ENCODE results near the gene ENDOD1.
A peak's percentile ranks its signal among the peaks of the same experiment; 100 is the strongest.

ENDOD1 gene

GRCh38 chr11:95144313-95145235 is 54.9 kb downstream of the ENDOD1 start:
- DNase-seq = no peak

DNA sequence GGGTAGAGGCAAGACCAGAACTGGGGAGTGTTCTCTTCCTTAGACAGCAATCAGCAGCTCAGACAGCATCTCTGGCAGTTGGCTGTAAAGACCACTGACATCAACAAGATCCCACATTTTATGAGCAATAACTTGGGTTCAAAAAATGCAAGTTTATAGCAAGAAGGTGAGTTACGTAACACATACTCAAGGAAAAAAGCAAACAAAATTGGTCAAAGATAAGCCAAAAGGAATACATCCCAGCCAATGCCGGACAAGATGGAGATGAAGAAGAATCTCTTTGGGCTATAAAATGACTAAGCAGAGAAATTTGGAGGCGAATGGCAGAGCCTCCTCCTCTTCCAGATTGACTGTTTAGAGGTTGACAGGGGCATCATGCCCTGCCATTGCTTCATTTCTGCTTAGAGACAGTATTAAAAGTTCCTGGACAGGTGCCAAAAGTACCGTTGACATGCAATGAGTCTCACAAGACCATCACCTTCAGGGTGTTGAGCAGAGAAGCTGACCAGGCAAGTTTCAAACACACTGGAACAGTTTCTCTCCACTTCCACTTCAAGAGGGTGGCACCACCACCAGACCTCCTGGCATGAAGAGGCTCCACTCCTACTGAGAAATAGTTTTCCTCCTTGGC is 55.9 kb downstream of the ENDOD1 start:
- no peak for DNase-seq

- DNase-seq = no peak
Observed at GRCh38 chr11:95147364-95147905, 57.8 kb downstream of the ENDOD1 start.

- peak; percentile 44 for DNase-seq
Observed at GRCh38 chr11:95148406-95148805, 58.8 kb downstream of the ENDOD1 start.

GRCh38 chr11:95148938-95149337 is 59.3 kb downstream of the ENDOD1 start:
- DNase-seq = no peak

GRCh38 chr11:95149651-95150364 is 60.2 kb downstream of the ENDOD1 start:
- DNase-seq = no peak

GRCh38 chr11:95150956-95151684 is 61.5 kb downstream of the ENDOD1 start:
- DNase-seq = peak; percentile 89

GRCh38 chr11:95152876-95153856 is 63.5 kb downstream of the ENDOD1 start:
- DNase-seq = no peak

- no peak for DNase-seq
Observed at GRCh38 chr11:95153857-95154246, 64.2 kb downstream of the ENDOD1 start.

DNA sequence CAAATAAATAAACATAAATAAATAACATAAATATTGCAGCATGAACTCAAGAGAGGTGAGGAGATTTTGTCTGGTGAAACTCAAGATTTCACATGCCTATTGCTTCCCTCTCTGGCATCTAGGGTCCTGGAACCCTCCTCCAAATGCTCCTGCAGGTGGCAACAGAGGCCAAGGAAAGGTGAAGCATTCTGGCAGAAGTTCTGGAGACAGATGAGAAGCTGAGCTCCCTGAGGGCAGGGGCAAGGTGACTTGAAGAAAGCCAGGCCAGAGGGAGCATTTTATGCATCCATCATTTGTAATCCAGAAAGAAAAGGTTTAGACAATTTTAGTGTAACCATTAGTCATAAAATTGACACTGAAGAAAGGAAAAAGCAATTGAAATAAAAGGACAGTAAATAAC is 64.9 kb downstream of the ENDOD1 start:
- peak; percentile 77 for DNase-seq

- DNase-seq = no peak
Observed at GRCh38 chr11:95155385-95155784, 65.7 kb downstream of the ENDOD1 start.

GRCh38 chr11:95156133-95156721 is 66.6 kb downstream of the ENDOD1 start:
- DNase-seq = no peak

- DNase-seq = no peak
Observed at GRCh38 chr11:95156916-95157541, 67.4 kb downstream of the ENDOD1 start.

DNA sequence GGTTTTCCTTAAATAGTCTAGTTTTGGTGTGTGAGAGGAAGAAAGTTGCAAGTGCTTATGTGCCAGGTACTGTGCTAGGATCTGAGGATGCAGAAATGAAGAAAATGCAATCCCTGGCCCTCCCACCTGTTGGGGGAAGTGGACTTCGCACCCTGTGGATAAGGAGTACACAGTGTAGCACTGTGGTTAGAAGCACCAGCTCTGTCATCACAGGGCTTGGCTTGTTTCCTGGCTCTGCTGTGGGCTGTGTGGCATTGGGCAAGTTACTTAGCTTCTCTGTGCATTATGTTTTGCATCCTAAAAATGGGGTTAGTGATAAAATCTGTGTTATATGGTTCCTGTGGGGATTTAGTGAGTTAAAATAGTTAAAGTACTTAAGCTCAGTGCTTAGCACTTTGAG is 68.2 kb downstream of the ENDOD1 start:
- DNase-seq = no peak

- no peak for DNase-seq
Observed at GRCh38 chr11:95161248-95161647, 71.6 kb downstream of the ENDOD1 start.

- no peak for DNase-seq
Observed at GRCh38 chr11:95163106-95163505, 73.5 kb downstream of the ENDOD1 start.

- DNase-seq = no peak
Observed at GRCh38 chr11:95165638-95166037, 76.0 kb downstream of the ENDOD1 start.

DNA sequence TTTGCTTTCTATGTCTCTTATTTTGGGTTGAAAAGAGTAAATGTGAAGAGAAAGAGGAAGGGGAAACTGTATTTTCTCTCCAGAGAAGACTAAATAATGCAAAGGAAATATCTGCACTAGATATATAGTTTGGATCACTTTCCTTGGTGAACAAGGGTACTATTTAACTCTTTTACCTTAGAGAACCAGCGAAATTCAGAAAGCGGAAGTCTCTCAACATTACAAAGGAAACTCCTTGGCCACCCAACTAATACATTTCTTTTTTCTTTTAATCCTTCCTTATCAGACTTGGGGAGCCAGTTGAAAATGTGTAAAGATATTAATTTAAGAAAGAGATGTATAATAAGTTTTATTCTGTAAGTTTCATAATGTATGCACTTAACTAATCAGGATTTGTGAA is 77.1 kb downstream of the ENDOD1 start:
- DNase-seq = no peak

DNA sequence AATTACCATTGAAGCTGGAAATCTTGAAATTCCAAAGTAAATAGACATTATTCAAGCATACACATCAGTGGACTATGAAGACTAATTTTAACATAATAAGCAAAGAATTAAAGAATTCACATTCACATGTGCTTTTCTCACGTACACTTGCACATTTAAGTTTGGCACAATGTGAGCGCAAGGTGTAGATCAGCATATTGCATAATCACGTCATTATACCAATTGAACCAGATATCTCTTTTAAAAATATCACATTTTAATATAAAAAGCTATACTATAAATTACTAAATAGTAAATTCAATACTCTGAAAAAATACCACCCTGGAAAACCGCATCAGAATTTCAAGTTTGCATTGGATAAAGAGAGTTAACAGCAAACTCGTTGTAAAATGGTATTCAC is 80.6 kb downstream of the ENDOD1 start:
- DNase-seq = no peak

DNA sequence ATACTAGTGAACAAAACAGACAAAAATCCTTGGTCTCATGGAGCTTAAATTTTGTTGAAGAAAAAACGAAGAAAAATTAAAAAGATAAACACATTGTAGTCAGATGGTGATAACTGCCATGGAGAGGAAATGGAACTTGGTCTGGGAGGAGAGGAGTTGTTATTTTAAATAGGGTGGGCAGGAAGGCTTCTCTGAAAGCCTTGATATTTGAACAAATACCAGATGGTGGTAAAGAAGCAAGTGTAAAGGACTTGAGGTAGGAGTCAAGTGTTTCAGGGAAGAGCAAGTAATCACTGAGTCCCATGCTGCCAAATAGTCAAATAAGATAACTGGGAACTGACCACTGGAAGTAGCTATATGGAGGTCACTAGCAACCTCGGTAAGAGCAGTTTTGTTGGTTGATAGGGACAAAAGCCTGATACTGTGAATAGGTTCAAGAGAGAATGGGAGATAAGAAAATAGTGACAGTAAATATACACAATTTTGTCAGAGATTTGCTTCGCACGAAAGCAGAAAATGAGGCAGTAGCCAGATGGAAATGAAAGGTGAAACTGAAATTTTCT is 86.3 kb downstream of the ENDOD1 start:
- DNase-seq = no peak
